Liver (tissue), 3 donors: ENCODE results near the gene DGKE.

Source experiments
- ATF3 ChIP-seq: IDR thresholded peaks from 2 replicates; pipeline ENCODE4 v1.6.1; 2016; ENCODE audit warnings: antibody characterized with exemption
- CTCF ChIP-seq: fragments of 150-350 bp; IDR thresholded peaks from 2 replicates; pipeline ENCODE4 v1.5.1; 2017; ENCODE audit warnings: improper control_type of control experiment, low read depth, low read length; ENCODE audit not compliant: missing input control
- EGR1 ChIP-seq, 2 donors: IDR thresholded peaks; 2 replicates each; pipeline ENCODE4 v1.6.1; 2016 to 2018; ENCODE audit warnings: antibody characterized with exemption in 2 of 2, low read depth in 2 of 2
- GABPA ChIP-seq, 2 donors: IDR thresholded peaks in 1 of 2; conservative IDR thresholded peaks in 1 of 2; 2 replicates each; pipeline ENCODE4 v1.6.1; 2016; ENCODE audit warnings: antibody characterized with exemption in 2 of 2, mild to moderate bottlenecking in 1 of 2, moderate library complexity in 1 of 2
- HNF4A ChIP-seq, 2 donors: conservative IDR thresholded peaks; 2 replicates each; pipeline ENCODE4 v1.6.1; 2016; ENCODE audit warnings: antibody characterized with exemption in 2 of 2, mild to moderate bottlenecking in 2 of 2
- MAX ChIP-seq: IDR thresholded peaks from 2 replicates; pipeline ENCODE4 v1.6.1; 2016; ENCODE audit warnings: antibody characterized with exemption
- RAD21 ChIP-seq, 2 donors: IDR thresholded peaks; 2 replicates each; pipeline ENCODE4 v1.6.1; 2016; ENCODE audit warnings: antibody characterized with exemption in 2 of 2, mild to moderate bottlenecking in 2 of 2
- SP1 ChIP-seq: IDR thresholded peaks from 2 replicates; pipeline ENCODE4 v1.6.1; 2018; ENCODE audit warnings: antibody characterized with exemption, mild to moderate bottlenecking
- TAF1 ChIP-seq: conservative IDR thresholded peaks from 2 replicates; pipeline ENCODE4 v1.6.1; 2016; ENCODE audit warnings: antibody characterized with exemption, mild to moderate bottlenecking
- ZBTB33 ChIP-seq: IDR thresholded peaks from 2 replicates; pipeline ENCODE4 v1.6.1; 2016; ENCODE audit warnings: antibody characterized with exemption
- donor health status: healthy.
- donor health status: healthy.

GRCh38 chr17:56861899-56862298 is 27.9 kb downstream of the DGKE start:
- TF ChIP-seq CTCF (no peak), TAF1 (no peak), SP1 (no peak), EGR1 (IDR thresholded peaks at IDR 0.05; ENCODE audit: low read depth in 2 of 2) (no peak), RAD21 (IDR thresholded peaks at IDR 0.05) (no peak), GABPA (IDR thresholded peaks at IDR 0.05 in 1 of 2, conservative IDR thresholded peaks at IDR 0.05 in 1 of 2) (no peak), ZBTB33 (no peak), MAX (no peak), ATF3 (no peak), HNF4A (conservative IDR thresholded peaks at IDR 0.05) (no peak)
